Urinary bladder (tissue), 4 donors: ENCODE results near the gene WWTR1. TPM values are rescaled to one million over a fixed set of nuclear protein-coding genes. Genes with fewer than 3 reads are reported as not detected.
A peak's percentile ranks its signal among the peaks of the same experiment; 100 is the strongest.

Experiments
- DNase-seq: peaks from one replicate; pipeline ENCODE4 v3.0.0-alpha.2; 2015; ENCODE audit errors: extremely low spot score
- H3K27ac ChIP-seq: one replicate; pipeline ENCODE4 v1.5.1; 2013; ENCODE audit warnings: low read depth, mild to moderate bottlenecking, moderate library complexity
- H3K36me3 ChIP-seq: one replicate; pipeline ENCODE4 v1.6.1; 2013; ENCODE audit warnings: mild to moderate bottlenecking, moderate library complexity; ENCODE audit not compliant: insufficient read depth
- H3K4me1 ChIP-seq: one replicate; pipeline ENCODE4 v1.6.1; 2013; ENCODE audit warnings: mild to moderate bottlenecking, moderate library complexity; ENCODE audit not compliant: insufficient read depth
- H3K4me3 ChIP-seq: one replicate; pipeline ENCODE4 v1.5.1; 2013; ENCODE audit warnings: low read depth, low read length
- WGBS: extraction: QIAGEN DNeasy Blood & Tissue Kit; methylation state at CpG from one replicate; pipeline ENCODE4 v1.1.7; 2013; 5-methylcytosine and 5-hydroxymethylcytosine counted together
- polyA plus RNA-seq: library from polyadenylated mRNA; stranded (reverse); fragments of 200-250 nt; gene quantifications from one replicate; pipeline ENCODE4 v1.2.3, GENCODE V29; 2013
- total RNA-seq: library from RNA; depleted of rRNA; stranded (reverse); fragments of >200 nt; gene quantifications from one replicate; pipeline ENCODE4 v1.2.3, GENCODE V29; 2014
- donor health status: healthy with polysubstance abuse.
- donor health status: healthy.

Gene WWTR1
- total RNA-seq, result 136 TPM
- 155 TPM for polyA plus RNA-seq

DNA sequence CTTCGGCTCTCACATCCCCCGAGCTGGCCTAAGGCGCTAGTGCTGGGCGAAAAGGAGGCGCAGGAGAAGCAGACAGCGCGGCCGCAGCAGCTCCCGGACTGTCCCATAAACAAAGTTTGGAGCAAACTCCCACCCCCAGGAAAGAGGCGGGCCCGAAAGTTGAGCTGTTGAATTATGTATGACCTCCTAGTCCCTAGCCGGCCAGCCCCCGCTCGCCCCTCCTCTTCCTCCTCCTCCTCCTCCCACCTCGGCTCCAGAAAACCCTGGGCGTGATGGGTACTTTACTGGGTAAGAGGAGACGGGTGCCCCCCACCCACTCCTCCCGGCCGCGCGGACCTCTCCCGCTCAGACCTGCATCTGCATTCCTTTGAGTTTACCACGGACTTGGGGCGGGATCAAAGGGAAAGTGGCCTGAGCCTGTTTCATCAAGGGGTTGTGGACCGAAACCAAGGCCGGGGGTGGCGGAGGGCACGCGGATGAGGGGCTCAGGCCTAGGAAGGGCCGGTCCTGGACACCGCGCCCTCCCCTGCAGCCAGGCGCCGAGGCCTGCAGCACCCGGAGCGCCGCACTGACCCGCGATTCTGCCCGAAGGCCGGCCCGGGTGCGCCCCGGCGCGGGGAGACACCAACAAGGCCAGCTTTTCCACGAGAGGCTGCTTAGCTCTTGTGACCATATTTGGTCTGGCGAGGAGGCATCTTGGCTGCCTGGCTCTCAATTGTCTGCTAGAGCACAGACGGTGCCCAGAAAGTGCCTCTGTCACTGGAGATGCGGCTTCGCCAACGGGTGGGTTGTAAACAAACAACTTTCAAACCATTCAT, at the start of gene WWTR1:
WWTR1 (minus strand) TSS at position 100 of the 818 bp plus-strand sequence. CDS start 719 bp downstream, outside the sequence.
- WGBS, result under 1% methylated on average over 52 of the region's 52 CpGs
- H3K36me3 ChIP-seq, result no peaks in the 10 kb centered on the region
- peak within 1 kb of the TSS; percentile 64 for H3K4me3 ChIP-seq
- H3K27ac ChIP-seq, result peak within 1 kb of the TSS; percentile 94
- peak; percentile 90 for DNase-seq
- no peaks in the 10 kb centered on the region for H3K4me1 ChIP-seq

- Histone ChIP-seq H3K4me3 (no peak overlapping the region), H3K27ac (no peak overlapping the region), H3K4me1 (no peaks in the 10 kb centered on the region), H3K36me3 (no peaks in the 10 kb centered on the region)
- WGBS, result 67% methylated on average over 3 of the region's 3 CpGs
- peak; percentile 83 for DNase-seq
These were observed 49.1 kb upstream of the WWTR1 start for GRCh38 chr3:149706905-149707304.

- Histone ChIP-seq H3K4me3 (no peak overlapping the region), H3K27ac (no peak overlapping the region), H3K36me3 (no peaks in the 10 kb centered on the region), H3K4me1 (no peaks in the 10 kb centered on the region)
- DNase-seq, result no peak
These were observed 47.6 kb upstream of the WWTR1 start for GRCh38 chr3:149705416-149705815.

- no peak for DNase-seq
- H3K4me1 ChIP-seq, result no peaks in the 10 kb centered on the region
- H3K4me3 ChIP-seq, result no peak overlapping the region
- WGBS, result 68% methylated on average over 2 of the region's 2 CpGs
- no peaks in the 10 kb centered on the region for H3K36me3 ChIP-seq
- H3K27ac ChIP-seq, result no peak overlapping the region
These were observed 45.6 kb upstream of the WWTR1 start for GRCh38 chr3:149703466-149703865.

DNA sequence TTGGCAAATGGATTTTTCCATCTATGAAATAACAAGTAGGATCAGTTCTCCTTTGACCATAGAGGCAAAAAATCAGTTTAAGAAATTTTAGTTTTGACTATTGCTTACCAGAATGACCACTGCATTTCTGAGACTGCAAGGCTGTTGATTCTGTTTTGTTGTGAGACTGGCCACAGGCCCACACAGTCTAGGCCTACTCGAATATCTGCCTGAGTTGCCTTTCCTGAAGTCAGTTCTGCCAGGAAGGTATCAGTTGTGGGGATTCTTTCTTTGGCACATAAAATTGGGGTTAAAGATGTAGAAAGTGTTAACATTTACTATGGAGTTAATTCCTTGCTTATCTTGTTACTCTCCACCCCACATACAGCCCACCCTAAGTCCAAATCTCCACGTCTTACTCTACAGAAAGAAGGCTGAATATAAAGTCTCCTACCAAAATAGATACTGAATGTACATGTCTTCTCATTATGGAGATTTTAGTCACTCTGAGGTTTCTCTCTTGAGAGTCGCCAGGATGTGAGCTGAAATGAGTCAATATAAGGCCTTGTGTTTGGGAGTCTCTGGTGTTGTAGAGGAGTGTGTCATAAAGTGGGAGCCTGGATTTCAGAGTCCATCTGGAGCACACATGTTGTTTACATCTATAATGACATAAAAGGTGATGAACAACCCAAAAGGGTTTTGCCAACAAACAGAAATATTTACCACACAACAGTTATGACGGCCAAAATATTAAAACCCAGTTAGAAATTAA, 45.0 kb upstream of the WWTR1 start:
- peak overlapping the region; percentile 68 for H3K27ac ChIP-seq
- no peak overlapping the region for H3K4me3 ChIP-seq
- DNase-seq, result no peak
- WGBS, result 57% methylated on average over 4 of the region's 4 CpGs
- no peaks in the 10 kb centered on the region for H3K4me1 ChIP-seq
- H3K36me3 ChIP-seq, result no peaks in the 10 kb centered on the region

GRCh38 chr3:149701977-149702350, 44.1 kb upstream of the WWTR1 start:
- H3K27ac ChIP-seq, result peak overlapping the region; percentile 48
- no peak overlapping the region for H3K4me3 ChIP-seq
- 93% methylated on average over 1 of the region's 1 CpG for WGBS
- DNase-seq, result no peak
- no peaks in the 10 kb centered on the region for H3K36me3 ChIP-seq
- H3K4me1 ChIP-seq, result no peaks in the 10 kb centered on the region

GRCh38 chr3:149701206-149701976, 43.6 kb upstream of the WWTR1 start:
- Histone ChIP-seq H3K36me3 (no peaks in the 10 kb centered on the region), H3K4me3 (no peak overlapping the region), H3K27ac (peak overlapping the region; percentile 48), H3K4me1 (no peaks in the 10 kb centered on the region)
- no peak for DNase-seq
- WGBS, result 91% methylated on average over 12 of the region's 12 CpGs

GRCh38 chr3:149688122-149688757, 30.4 kb upstream of the WWTR1 start:
- Histone ChIP-seq H3K4me1 (no peaks in the 10 kb centered on the region), H3K27ac (no peak overlapping the region), H3K36me3 (no peaks in the 10 kb centered on the region), H3K4me3 (no peak overlapping the region)
- WGBS, result 87% methylated on average over 3 of the region's 3 CpGs
- no peak for DNase-seq

GRCh38 chr3:149686996-149687395, 29.2 kb upstream of the WWTR1 start:
- no peaks in the 10 kb centered on the region for H3K4me1 ChIP-seq
- 92% methylated on average over 2 of the region's 2 CpGs for WGBS

DNA sequence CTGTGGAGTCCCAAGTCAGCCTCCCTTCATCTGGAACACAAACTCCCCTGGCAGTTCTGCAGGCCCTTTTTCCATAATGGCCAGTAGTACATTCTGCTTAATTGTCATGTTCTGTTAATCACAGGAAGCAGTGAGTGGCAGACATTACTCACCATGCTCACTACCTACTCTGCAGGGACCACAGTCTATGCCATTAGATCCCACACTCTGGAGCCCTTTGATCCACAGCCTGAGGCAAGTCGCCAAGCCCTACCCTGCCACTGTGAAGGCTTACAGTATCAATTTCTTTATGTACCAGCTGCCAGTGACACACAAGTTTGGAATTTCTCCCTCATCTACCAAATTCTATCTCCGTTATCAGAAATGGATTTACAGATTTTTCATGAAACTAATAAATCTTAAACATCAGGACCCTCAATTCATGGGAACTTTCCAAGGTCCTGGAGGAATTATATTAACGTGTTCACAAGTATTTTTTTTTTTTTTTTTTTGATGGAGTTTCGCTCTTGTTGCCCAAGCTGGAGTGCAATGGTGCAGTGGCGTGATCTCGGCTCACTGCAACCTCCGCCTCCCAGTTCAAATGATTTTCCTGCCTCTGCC, 20.6 kb upstream of the WWTR1 start:
- no peak overlapping the region for H3K27ac ChIP-seq

More at GRCh38 chr3:149686996-149687395, 29.2 kb upstream of the WWTR1 start:
- H3K4me3 ChIP-seq, result no peak overlapping the region
- no peaks in the 10 kb centered on the region for H3K36me3 ChIP-seq
- H3K27ac ChIP-seq, result no peak overlapping the region
- DNase-seq, result no peak

GRCh38 chr3:149673393-149673792, 15.6 kb upstream of the WWTR1 start:
- Histone ChIP-seq H3K36me3 (no peaks in the 10 kb centered on the region), H3K4me1 (no peaks in the 10 kb centered on the region), H3K4me3 (no peak overlapping the region), H3K27ac (no peak overlapping the region)
- DNase-seq, result no peak
- WGBS, result 97% methylated on average over 1 of the region's 1 CpG

More for the DNA sequence above, 20.6 kb upstream of the WWTR1 start:
- Histone ChIP-seq H3K36me3 (no peaks in the 10 kb centered on the region), H3K4me1 (no peaks in the 10 kb centered on the region), H3K4me3 (no peak overlapping the region)
- DNase-seq, result no peak
- WGBS, result 91% methylated on average over 7 of the region's 7 CpGs

GRCh38 chr3:149670742-149671492, 13.1 kb upstream of the WWTR1 start:
- DNase-seq, result no peak
- Histone ChIP-seq H3K4me3 (no peak overlapping the region), H3K4me1 (no peaks in the 10 kb centered on the region), H3K36me3 (no peaks in the 10 kb centered on the region), H3K27ac (no peak overlapping the region)
- 63% methylated on average over 10 of the region's 10 CpGs for WGBS
